GM23338 (cell line): ENCODE results near the gene PRRC2A.

Source experiments
- CREB1 ChIP-seq: fragments of 250-450 bp; sonication (Bioruptor Pico); IDR thresholded peaks from 2 replicates; pipeline ENCODE4 v1.5.0; 2020; ENCODE audit warnings: low read depth, mild to moderate bottlenecking, moderate library complexity
- EZH2 ChIP-seq: fragments of 200-600 bp; sonication (generic); IDR thresholded peaks from one replicate; pipeline ENCODE4 v1.8.0; 2017; ENCODE audit warnings: antibody characterized with exemption, mild to moderate bottlenecking, low read depth; ENCODE audit not compliant: unreplicated experiment
- EZH2phosphoT487 ChIP-seq: fragments of 200-600 bp; sonication (generic); IDR thresholded peaks from one replicate; pipeline ENCODE4 v1.8.1; 2018; ENCODE audit warnings: antibody characterized with exemption; ENCODE audit not compliant: unreplicated experiment
- JUNB ChIP-seq: IDR thresholded peaks from one replicate; pipeline ENCODE4 v1.6.1; 2016; ENCODE audit warnings: antibody characterized with exemption; ENCODE audit not compliant: unreplicated experiment
- NANOG ChIP-seq: IDR thresholded peaks from 2 replicates; pipeline ENCODE4 v1.6.1; 2016; ENCODE audit warnings: antibody characterized with exemption, borderline replicate concordance
- POLR2AphosphoS5 ChIP-seq: IDR thresholded peaks from 2 replicates; pipeline ENCODE4 v1.6.1; 2016; ENCODE audit warnings: antibody characterized with exemption, low read depth
- REST ChIP-seq: IDR thresholded peaks from one replicate; pipeline ENCODE4 v1.6.1; 2018; ENCODE audit warnings: antibody characterized with exemption; ENCODE audit not compliant: unreplicated experiment
- STAT1 ChIP-seq: IDR thresholded peaks from one replicate; pipeline ENCODE4 v1.6.1; 2016; ENCODE audit warnings: antibody characterized with exemption; ENCODE audit not compliant: unreplicated experiment
- ZNF331 ChIP-seq: fragments of 250-450 bp; sonication (Bioruptor Pico); IDR thresholded peaks from 2 replicates; pipeline ENCODE4 v1.5.0; 2020; ENCODE audit warnings: low read depth, mild to moderate bottlenecking, moderate library complexity
- TF ChIP-seq, protein P1 (sequence below), 2 experiments: fragments of 200-600 bp in 1 of 2; sonication (generic) in 1 of 2; conservative IDR thresholded peaks; 2 replicates each; pipeline versions ENCODE4 v1.5.1 to v1.6.1; 2016 to 2017; ENCODE audit warnings: antibody characterized with exemption in 2 of 2, low read depth in 2 of 2, mild to moderate bottlenecking in 2 of 2, moderate library complexity in 1 of 2

GRCh38 chr6:31629014-31629413 lies 8.5 kb downstream of the PRRC2A start:
- TF ChIP-seq, protein P1, sequence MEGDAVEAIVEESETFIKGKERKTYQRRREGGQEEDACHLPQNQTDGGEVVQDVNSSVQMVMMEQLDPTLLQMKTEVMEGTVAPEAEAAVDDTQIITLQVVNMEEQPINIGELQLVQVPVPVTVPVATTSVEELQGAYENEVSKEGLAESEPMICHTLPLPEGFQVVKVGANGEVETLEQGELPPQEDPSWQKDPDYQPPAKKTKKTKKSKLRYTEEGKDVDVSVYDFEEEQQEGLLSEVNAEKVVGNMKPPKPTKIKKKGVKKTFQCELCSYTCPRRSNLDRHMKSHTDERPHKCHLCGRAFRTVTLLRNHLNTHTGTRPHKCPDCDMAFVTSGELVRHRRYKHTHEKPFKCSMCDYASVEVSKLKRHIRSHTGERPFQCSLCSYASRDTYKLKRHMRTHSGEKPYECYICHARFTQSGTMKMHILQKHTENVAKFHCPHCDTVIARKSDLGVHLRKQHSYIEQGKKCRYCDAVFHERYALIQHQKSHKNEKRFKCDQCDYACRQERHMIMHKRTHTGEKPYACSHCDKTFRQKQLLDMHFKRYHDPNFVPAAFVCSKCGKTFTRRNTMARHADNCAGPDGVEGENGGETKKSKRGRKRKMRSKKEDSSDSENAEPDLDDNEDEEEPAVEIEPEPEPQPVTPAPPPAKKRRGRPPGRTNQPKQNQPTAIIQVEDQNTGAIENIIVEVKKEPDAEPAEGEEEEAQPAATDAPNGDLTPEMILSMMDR (conservative IDR thresholded peaks at IDR 0.05; ENCODE audit: low read depth in 2 of 2) = no peak
- no peak for TF ChIP-seq POLR2AphosphoS5
- no peak for TF ChIP-seq EZH2
- TF ChIP-seq NANOG = no peak
- no peak for TF ChIP-seq EZH2phosphoT487
- no peak for TF ChIP-seq JUNB
- TF ChIP-seq STAT1 = no peak
- no peak for TF ChIP-seq REST
- TF ChIP-seq CREB1 (CRISPR knock-in tag) = no peak
- no peak for TF ChIP-seq ZNF331
